ENCODE data around the gene DOK5. TPM values are rescaled to one million over a fixed set of nuclear protein-coding genes. Genes with fewer than 3 reads are reported as not detected.

The DOK5 gene
- total and polyA plus RNA-seq, 10 of the 15 experiments (the other 5 are each of a cell fraction or from before 2014, with no cell fraction given), result 0.03 TPM; not detected in 9

DNA sequence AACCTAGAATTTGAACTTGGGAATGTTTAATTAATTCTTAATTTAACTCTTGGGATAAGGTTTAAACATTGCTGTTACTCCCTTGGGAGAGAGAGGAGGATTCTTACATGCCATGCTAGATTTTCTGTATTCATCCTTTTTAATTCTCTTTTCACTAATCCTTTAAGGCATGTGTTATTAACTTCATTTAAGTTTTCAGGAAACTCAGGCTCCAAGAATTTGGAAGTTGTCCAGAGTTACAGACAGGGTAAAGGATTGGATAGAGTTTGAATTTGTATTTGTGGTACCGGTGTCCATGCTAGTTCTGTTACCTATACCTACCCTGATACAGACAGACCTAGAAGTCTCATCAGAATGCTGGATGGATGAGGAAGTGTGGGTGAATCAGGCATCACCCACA is 23.7 kb downstream of the DOK5 start:
- no peaks in the 10 kb centered on the region for H3K36me3 ChIP-seq (ENCODE audit: control insufficient read depth in 2 of 2, insufficient read depth in 2 of 2, low read length in 1 of 2)
- no peaks in the 10 kb centered on the region for H4K20me1 ChIP-seq (ENCODE audit: control insufficient read depth, insufficient read depth)
- no TSS peak for BruUV-seq (replicated peaks)
- H3K9ac ChIP-seq (ENCODE audit: control insufficient read depth, insufficient read depth, low read length), result no peak overlapping the region
- 89% methylated on average over 1 of the region's 1 CpG for WGBS (ENCODE audit: insufficient coverage, insufficient replicate concordance, low lambda C conversion rate, missing lambda C conversion rate)
- in situ Hi-C loops (cut with MboI), result no loop called here
- H2AFZ ChIP-seq (ENCODE audit: control insufficient read depth, low read depth, low read length), result no peak overlapping the region
- FAIRE-seq (no peak), DNase-seq (ENCODE audit: low read depth, low spot score) (no peak), ATAC-seq (no peak)
- intact Hi-C loops (cut with micrococcal nuclease; ENCODE audit: unreplicated experiment), result no loop called here
- H3K4me3 ChIP-seq, result no peak overlapping the region
- SMC1A ChIA-PET (ENCODE audit: uncharacterized antibody, unreplicated experiment), result no interaction called here
- H3K27me3 ChIP-seq (replicated peaks in 1 of 2; ENCODE audit: control insufficient read depth in 2 of 2, insufficient read depth in 2 of 2, low read length in 1 of 2), result no peaks in the 10 kb centered on the region
- no peak overlapping the region for H3K27ac ChIP-seq (ENCODE audit: control insufficient read depth, insufficient read depth)
- no peaks in the 10 kb centered on the region for H3K79me2 ChIP-seq (ENCODE audit: control insufficient read depth, insufficient read depth, low read length)
- no peaks in the 10 kb centered on the region for H3K4me1 ChIP-seq (ENCODE audit: control insufficient read depth, insufficient read depth, low read length)
- no peaks in the 10 kb centered on the region for H3K9me3 ChIP-seq (replicated peaks; ENCODE audit: control insufficient read depth, insufficient read depth, low read length)
- POLR2A ChIA-PET, result no interaction called here
- peak; percentile 16; the same call in 1 of the 2 replicates for TF ChIP-seq NFXL1 (IDR thresholded peaks at IDR 0.05; ENCODE audit: borderline replicate concordance)
- TF ChIP-seq ETV6 (conservative IDR thresholded peaks at IDR 0.05 in 1 of 2, IDR thresholded peaks at IDR 0.05 in 1 of 2; ENCODE audit: borderline replicate concordance in 1 of 2, low read depth in 1 of 2), result 0 out of 4 replicates have a peak, but pooled peaks of 1 of the 2 experiments have one; percentile 14
- no peak for TF ChIP-seq CHD1 (IDR thresholded peaks at IDR 0.05; ENCODE audit: low read depth, low read length)
- RAD21 ChIA-PET (ENCODE audit: unreplicated experiment), result no interaction called here
- CTCF ChIA-PET, result no interaction called here
- no peak overlapping the region for H3K4me2 ChIP-seq (ENCODE audit: control insufficient read depth, insufficient read depth)

DNA sequence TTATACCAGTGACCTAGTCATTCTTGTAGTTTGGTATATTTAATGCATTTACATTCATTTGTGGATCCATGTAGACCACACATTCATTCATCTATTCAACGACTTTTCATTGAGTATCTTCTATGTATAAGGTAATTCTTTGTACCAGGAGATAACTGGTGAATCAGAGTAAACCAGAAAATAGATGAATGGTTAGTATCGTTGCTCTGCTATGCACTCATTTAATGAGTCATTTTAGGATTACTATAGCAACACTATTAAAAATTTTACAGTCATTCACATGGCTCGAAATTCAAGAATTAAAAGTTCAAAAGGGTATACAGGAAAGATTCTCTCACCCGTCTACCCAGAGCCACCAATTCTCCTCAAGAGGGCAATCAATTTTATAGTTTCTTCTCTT is 26.8 kb downstream of the DOK5 start:
- Histone ChIP-seq H3K4me3 (no peak overlapping the region), H3K9ac (ENCODE audit: control insufficient read depth, insufficient read depth, low read length) (no peak overlapping the region), H3K36me3 (ENCODE audit: control insufficient read depth in 2 of 2, insufficient read depth in 2 of 2, low read length in 1 of 2) (no peaks in the 10 kb centered on the region), H3K27me3 (replicated peaks in 1 of 2; ENCODE audit: control insufficient read depth in 2 of 2, insufficient read depth in 2 of 2, low read length in 1 of 2) (no peaks in the 10 kb centered on the region), H3K4me2 (ENCODE audit: control insufficient read depth, insufficient read depth) (no peak overlapping the region), H4K20me1 (ENCODE audit: control insufficient read depth, insufficient read depth) (no peaks in the 10 kb centered on the region), H3K9me3 (replicated peaks; ENCODE audit: control insufficient read depth, insufficient read depth, low read length) (no peaks in the 10 kb centered on the region), H2AFZ (ENCODE audit: control insufficient read depth, low read depth, low read length) (no peak overlapping the region), H3K79me2 (ENCODE audit: control insufficient read depth, insufficient read depth, low read length) (no peaks in the 10 kb centered on the region), H3K27ac (ENCODE audit: control insufficient read depth, insufficient read depth) (no peak overlapping the region), H3K4me1 (ENCODE audit: control insufficient read depth, insufficient read depth, low read length) (no peaks in the 10 kb centered on the region)
- ChIA-PET POLR2A (no interaction called here), SMC1A (ENCODE audit: uncharacterized antibody, unreplicated experiment) (no interaction called here), RAD21 (ENCODE audit: unreplicated experiment) (no interaction called here), CTCF (no interaction called here)
- in situ Hi-C loops (cut with MboI) (no loop called here), intact Hi-C loops (cut with micrococcal nuclease; ENCODE audit: unreplicated experiment) (no loop called here)
- BruUV-seq (replicated peaks), result no TSS peak
- no peak for ATAC-seq
- no peak for DNase-seq (ENCODE audit: low read depth, low spot score)
- WGBS (ENCODE audit: insufficient coverage, insufficient replicate concordance, low lambda C conversion rate, missing lambda C conversion rate), result 23% methylated on average over 4 of the region's 4 CpGs
- no peak for FAIRE-seq
- TF ChIP-seq WRNIP1 (IDR thresholded peaks at IDR 0.05; ENCODE audit: borderline replicate concordance, low read depth, low read length) (no peak), KAT2A (conservative IDR thresholded peaks at IDR 0.05; ENCODE audit: control insufficient read depth, low read depth, low read length) (no peak), TCF12 (IDR thresholded peaks at IDR 0.05; ENCODE audit: low read depth, low read length) (no peak), ESRRA (IDR thresholded peaks at IDR 0.05; ENCODE audit: low read length) (no peak), HDAC2 (IDR thresholded peaks at IDR 0.05) (no peak), LARP7 (IDR thresholded peaks at IDR 0.05) (no peak), SP1 (IDR thresholded peaks at IDR 0.05; ENCODE audit: low read depth, low read length) (no peak)
- TF ChIP-seq, protein P1, sequence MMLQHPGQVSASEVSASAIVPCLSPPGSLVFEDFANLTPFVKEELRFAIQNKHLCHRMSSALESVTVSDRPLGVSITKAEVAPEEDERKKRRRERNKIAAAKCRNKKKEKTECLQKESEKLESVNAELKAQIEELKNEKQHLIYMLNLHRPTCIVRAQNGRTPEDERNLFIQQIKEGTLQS (IDR thresholded peaks at IDR 0.05; ENCODE audit: borderline replicate concordance, extremely low read depth, low read depth, low read length), result no peak
